ENCODE results near the gene NRP2.

DNA sequence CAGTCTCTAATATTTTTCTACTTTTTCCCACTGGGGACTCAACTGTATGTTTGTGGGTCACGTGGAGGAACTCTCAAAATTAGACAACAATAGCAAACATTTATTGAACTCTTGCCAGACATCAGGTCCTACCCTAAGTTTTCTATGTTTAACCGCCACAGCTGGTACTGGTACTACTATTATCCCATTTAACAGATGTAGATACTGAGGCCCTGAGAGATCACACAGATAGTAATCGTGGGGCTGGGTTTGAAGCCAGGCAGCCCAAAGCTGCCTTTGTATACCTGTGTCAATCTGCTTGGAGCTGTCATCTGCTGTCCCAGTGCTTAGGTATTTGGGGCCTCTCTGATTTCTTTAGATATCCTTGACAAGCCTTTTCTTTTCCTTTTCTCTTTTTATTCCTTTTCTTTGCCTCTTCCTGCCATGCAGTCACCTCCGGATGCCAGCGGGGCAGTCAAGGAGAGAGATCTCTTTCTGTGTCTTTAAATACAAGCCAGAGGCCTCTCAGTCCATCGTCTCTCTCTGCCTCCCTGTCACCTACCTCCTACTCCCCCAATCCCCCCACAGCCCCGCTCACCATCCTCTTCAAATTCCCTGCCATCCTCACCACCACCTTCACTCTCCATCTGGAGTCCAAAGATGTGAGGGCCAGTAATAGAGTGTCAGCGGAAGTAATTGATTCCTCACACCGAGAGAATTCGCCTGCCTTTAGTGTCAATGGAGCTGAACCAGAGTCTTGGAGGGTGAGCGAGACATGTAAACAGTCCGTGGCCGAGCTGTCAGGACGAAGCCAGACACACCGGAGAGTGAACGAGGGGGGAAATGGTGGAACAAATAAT is 23.4 kb downstream of the NRP2 start:
- TF ChIP-seq, protein P1, sequence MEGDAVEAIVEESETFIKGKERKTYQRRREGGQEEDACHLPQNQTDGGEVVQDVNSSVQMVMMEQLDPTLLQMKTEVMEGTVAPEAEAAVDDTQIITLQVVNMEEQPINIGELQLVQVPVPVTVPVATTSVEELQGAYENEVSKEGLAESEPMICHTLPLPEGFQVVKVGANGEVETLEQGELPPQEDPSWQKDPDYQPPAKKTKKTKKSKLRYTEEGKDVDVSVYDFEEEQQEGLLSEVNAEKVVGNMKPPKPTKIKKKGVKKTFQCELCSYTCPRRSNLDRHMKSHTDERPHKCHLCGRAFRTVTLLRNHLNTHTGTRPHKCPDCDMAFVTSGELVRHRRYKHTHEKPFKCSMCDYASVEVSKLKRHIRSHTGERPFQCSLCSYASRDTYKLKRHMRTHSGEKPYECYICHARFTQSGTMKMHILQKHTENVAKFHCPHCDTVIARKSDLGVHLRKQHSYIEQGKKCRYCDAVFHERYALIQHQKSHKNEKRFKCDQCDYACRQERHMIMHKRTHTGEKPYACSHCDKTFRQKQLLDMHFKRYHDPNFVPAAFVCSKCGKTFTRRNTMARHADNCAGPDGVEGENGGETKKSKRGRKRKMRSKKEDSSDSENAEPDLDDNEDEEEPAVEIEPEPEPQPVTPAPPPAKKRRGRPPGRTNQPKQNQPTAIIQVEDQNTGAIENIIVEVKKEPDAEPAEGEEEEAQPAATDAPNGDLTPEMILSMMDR (conservative IDR thresholded peaks at IDR 0.05 in 1 of 2, IDR thresholded peaks at IDR 0.05 in 1 of 2; ENCODE audit: low read depth in 1 of 2, low read length in 2 of 2), result no peak
- no peak for TF ChIP-seq EZH2 (IDR thresholded peaks at IDR 0.05; ENCODE audit: low read length, missing control alignments)

All from fibroblast of lung (primary cell).